Measurements from ENCODE around the gene ENTREP1. TPM values are rescaled to one million over a fixed set of nuclear protein-coding genes. Genes with fewer than 3 reads are reported as not detected.

Gene ENTREP1
- polyA plus RNA-seq, 1 of the 3 experiments (the other 2 are of a cell fraction): not detected

Other genes with a start within 250 kb of the ENTREP1 start
- gene TJP2, start 150.9 kb upstream of the ENTREP1 start, polyA plus RNA-seq (2012; rRNA removed): 17.7 and 18.4 TPM in 2 replicates